OCI-LY7 (cell line): Measurements from ENCODE around the gene FN1. TPM values are rescaled to one million over a fixed set of nuclear protein-coding genes. Genes with fewer than 3 reads are reported as not detected.
"Not testable (repeated sequence)": the region's sequence is repeated elsewhere in the genome, so short reads cannot be mapped to it uniquely, and the experiment has no call there.

Source experiments
- BruUV-seq: library from RNA; stranded (reverse); fragments of 400-500 nt; replicated peaks from 2 replicates; lab custom pipeline; 2021; lab: Mats Ljungman, UMichigan
- CTCF ChIA-PET: fragments of 300-600 bp; sonication (Branson Sonifier 250); formaldehyde crosslinking; loops from one replicate; lab custom pipeline; 2022; ENCODE audit warnings: antibody characterized with exemption; ENCODE audit not compliant: unreplicated experiment; lab: Charles Lee
- POLR2A ChIA-PET: fragments of 300-600 bp; sonication (Branson Sonifier 250); formaldehyde crosslinking; loops from one replicate; lab custom pipeline; 2022; ENCODE audit warnings: antibody characterized with exemption; lab: Charles Lee
- DNase-seq: peaks from one replicate; pipeline ENCODE4 v3.0.0-alpha.2; 2015; ENCODE audit warnings: low spot score
- H2AFZ ChIP-seq: fragments of 200-600 bp; sonication (generic), shearing (Covaris generic); 2 replicates; pipeline ENCODE4 v1.6.1; 2014; ENCODE audit warnings: mild to moderate bottlenecking, antibody characterized with exemption, low read length, moderate library complexity
- H3K27ac ChIP-seq: fragments of 200-600 bp; sonication (generic); 2 replicates; pipeline ENCODE4 v1.5.1; 2014; ENCODE audit warnings: mixed run types, low read depth, mild to moderate bottlenecking, moderate library complexity, low read length, inconsistent platforms; ENCODE audit not compliant: poor library complexity, severe bottlenecking
- H3K36me3 ChIP-seq: fragments of 200-600 bp; sonication (generic); 2 replicates; pipeline ENCODE4 v1.6.1; 2014; ENCODE audit warnings: mild to moderate bottlenecking, antibody characterized with exemption, low read length, moderate library complexity, mixed read lengths; ENCODE audit not compliant: insufficient read depth
- H3K4me1 ChIP-seq: fragments of 200-600 bp; sonication (generic); 2 replicates; pipeline ENCODE4 v1.5.1; 2014; ENCODE audit warnings: mild to moderate bottlenecking, low read length; ENCODE audit not compliant: insufficient read depth, poor library complexity, severe bottlenecking
- H3K4me2 ChIP-seq: fragments of 200-600 bp; sonication (generic); 2 replicates; pipeline ENCODE4 v1.6.1; 2014; ENCODE audit warnings: mild to moderate bottlenecking, low read length
- H3K4me3 ChIP-seq: fragments of 200-600 bp; sonication (generic); 2 replicates; pipeline ENCODE4 v1.5.1; 2014; ENCODE audit warnings: mild to moderate bottlenecking, low read depth, low read length; ENCODE audit not compliant: poor library complexity, severe bottlenecking
- H3K79me2 ChIP-seq: fragments of 200-600 bp; sonication (generic); 2 replicates; pipeline ENCODE4 v1.6.1; 2016; ENCODE audit warnings: low read depth, mild to moderate bottlenecking, low read length, moderate library complexity, mixed read lengths; ENCODE audit not compliant: insufficient read depth
- H3K9me2 ChIP-seq: fragments of 200-600 bp; sonication (generic); 2 replicates; pipeline ENCODE4 v1.6.1; 2016; ENCODE audit warnings: mild to moderate bottlenecking, low read length, mixed read lengths; ENCODE audit not compliant: insufficient read depth
- H3K9me3 ChIP-seq: fragments of 200-600 bp; sonication (generic); 2 replicates; pipeline ENCODE4 v1.6.1; 2014; ENCODE audit warnings: mild to moderate bottlenecking, mixed run types, low read length, mixed read lengths
- H4K20me1 ChIP-seq: fragments of 200-600 bp; sonication (generic); 2 replicates; pipeline ENCODE4 v1.6.1; 2014; ENCODE audit warnings: mild to moderate bottlenecking, antibody characterized with exemption, low read length, moderate library complexity, mixed read lengths; ENCODE audit not compliant: insufficient read depth
- EZH2phosphoT487 ChIP-seq: fragments of 200-600 bp; sonication (generic); IDR thresholded peaks from 2 replicates; pipeline ENCODE4 v1.6.1; 2018; ENCODE audit warnings: low read depth, borderline replicate concordance, mild to moderate bottlenecking, mixed run types, antibody characterized with exemption, low read length, moderate library complexity, mixed read lengths
- intact Hi-C: fragments of 100-400 bp; cut with micrococcal nuclease; formaldehyde crosslinking; loops from one replicate; pipeline ENCODE4 v1.10.0; 2022; ENCODE audit not compliant: unreplicated experiment
- total RNA-seq, 2 experiments: library from RNA; depleted of rRNA in 1 of 2; stranded (reverse); fragments of >200 nt in 1 of 2; shearing (Covaris generic) in 1 of 2; gene quantifications; 2 replicates each; pipeline ENCODE4 v1.2.3, GENCODE V29; 2014 to 2022
- TF ChIP-seq, protein P1 (sequence below): fragments of 200-600 bp; sonication (generic); conservative IDR thresholded peaks from 2 replicates; pipeline ENCODE4 v1.5.1; 2014; ENCODE audit warnings: mild to moderate bottlenecking, antibody characterized with exemption, low read length, moderate library complexity, mixed read lengths

Gene FN1
- total RNA-seq, 2 experiments from 2014 or later = 1.3 TPM; not detected in 1

- Histone ChIP-seq H3K9me3 (no peaks in the 10 kb centered on the region), H3K79me2 (no peaks in the 10 kb centered on the region), H3K4me3 (no peak overlapping the region), H3K27ac (no peak overlapping the region), H2AFZ (no peak overlapping the region), H4K20me1 (no peaks in the 10 kb centered on the region), H3K9me2 (no peaks in the 10 kb centered on the region), H3K4me1 (no peaks in the 10 kb centered on the region), H3K36me3 (peaks cover 78% of the 10 kb centered on the region), H3K4me2 (no peak overlapping the region)
- no peak for DNase-seq
- ChIA-PET POLR2A (no interaction called here), CTCF (no interaction called here)
- no TSS peak for BruUV-seq
- TF ChIP-seq, protein P1, sequence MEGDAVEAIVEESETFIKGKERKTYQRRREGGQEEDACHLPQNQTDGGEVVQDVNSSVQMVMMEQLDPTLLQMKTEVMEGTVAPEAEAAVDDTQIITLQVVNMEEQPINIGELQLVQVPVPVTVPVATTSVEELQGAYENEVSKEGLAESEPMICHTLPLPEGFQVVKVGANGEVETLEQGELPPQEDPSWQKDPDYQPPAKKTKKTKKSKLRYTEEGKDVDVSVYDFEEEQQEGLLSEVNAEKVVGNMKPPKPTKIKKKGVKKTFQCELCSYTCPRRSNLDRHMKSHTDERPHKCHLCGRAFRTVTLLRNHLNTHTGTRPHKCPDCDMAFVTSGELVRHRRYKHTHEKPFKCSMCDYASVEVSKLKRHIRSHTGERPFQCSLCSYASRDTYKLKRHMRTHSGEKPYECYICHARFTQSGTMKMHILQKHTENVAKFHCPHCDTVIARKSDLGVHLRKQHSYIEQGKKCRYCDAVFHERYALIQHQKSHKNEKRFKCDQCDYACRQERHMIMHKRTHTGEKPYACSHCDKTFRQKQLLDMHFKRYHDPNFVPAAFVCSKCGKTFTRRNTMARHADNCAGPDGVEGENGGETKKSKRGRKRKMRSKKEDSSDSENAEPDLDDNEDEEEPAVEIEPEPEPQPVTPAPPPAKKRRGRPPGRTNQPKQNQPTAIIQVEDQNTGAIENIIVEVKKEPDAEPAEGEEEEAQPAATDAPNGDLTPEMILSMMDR = no peak
- TF ChIP-seq EZH2phosphoT487 = no peak
- intact Hi-C loops = no loop called here
These were observed 74.5 kb downstream of the FN1 start for GRCh38 chr2:215361211-215361875.

DNA sequence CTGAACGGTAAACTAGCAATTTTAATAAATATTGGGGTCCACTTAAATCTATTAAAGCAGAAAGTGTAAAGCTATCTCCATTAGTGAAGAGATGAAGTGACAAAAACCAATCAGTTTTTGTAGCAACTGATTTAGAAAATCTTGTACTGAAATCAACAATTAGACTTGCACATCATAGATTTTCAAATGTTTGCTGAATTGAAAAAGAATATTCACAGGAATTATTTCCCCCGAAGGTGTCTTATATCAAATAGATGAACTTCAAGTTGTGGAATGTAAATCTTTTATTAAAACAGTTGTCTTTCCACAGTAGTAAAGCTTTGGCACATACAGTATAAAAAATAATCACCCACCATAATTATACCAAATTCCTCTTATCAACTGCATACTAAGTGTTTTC is 75.3 kb downstream of the FN1 start:
- CTCF ChIA-PET = no interaction called here
- POLR2A ChIA-PET = no interaction called here
- no peak for DNase-seq
- no peak overlapping the region for H3K4me3 ChIP-seq
- no peak overlapping the region for H2AFZ ChIP-seq
- no TSS peak for BruUV-seq
- TF ChIP-seq, protein P1 = no peak
- TF ChIP-seq EZH2phosphoT487 = no peak
- intact Hi-C loops = no loop called here
- H3K9me2 ChIP-seq = no peaks in the 10 kb centered on the region
- no peaks in the 10 kb centered on the region for H3K79me2 ChIP-seq
- no peaks in the 10 kb centered on the region for H4K20me1 ChIP-seq
- H3K4me1 ChIP-seq = no peaks in the 10 kb centered on the region
- H3K36me3 ChIP-seq = peaks cover 80% of the 10 kb centered on the region
- H3K4me2 ChIP-seq = no peak overlapping the region
- H3K27ac ChIP-seq = no peak overlapping the region
- H3K9me3 ChIP-seq = no peaks in the 10 kb centered on the region

- POLR2A ChIA-PET, H3K4me1 ChIP-seq, H3K79me2 ChIP-seq, intact Hi-C loops, BruUV-seq, H3K9me2 ChIP-seq, CTCF ChIA-PET, H3K4me3 ChIP-seq, H3K27ac ChIP-seq, H3K9me3 ChIP-seq, DNase-seq, H4K20me1 ChIP-seq, H3K4me2 ChIP-seq, H2AFZ ChIP-seq: not testable (repeated sequence)
- peaks cover 81% of the 10 kb centered on the region for H3K36me3 ChIP-seq
These were observed 75.8 kb downstream of the FN1 start for GRCh38 chr2:215360059-215360458.
